Measurements from ENCODE around the gene MAPKAPK3. TPM values are rescaled to one million over a fixed set of nuclear protein-coding genes. Genes with fewer than 3 reads are reported as not detected.

MAPKAPK3 gene
- total and polyA plus RNA-seq, 2 donors from 2014 or later = 68.0 to 75.8 TPM

DNA sequence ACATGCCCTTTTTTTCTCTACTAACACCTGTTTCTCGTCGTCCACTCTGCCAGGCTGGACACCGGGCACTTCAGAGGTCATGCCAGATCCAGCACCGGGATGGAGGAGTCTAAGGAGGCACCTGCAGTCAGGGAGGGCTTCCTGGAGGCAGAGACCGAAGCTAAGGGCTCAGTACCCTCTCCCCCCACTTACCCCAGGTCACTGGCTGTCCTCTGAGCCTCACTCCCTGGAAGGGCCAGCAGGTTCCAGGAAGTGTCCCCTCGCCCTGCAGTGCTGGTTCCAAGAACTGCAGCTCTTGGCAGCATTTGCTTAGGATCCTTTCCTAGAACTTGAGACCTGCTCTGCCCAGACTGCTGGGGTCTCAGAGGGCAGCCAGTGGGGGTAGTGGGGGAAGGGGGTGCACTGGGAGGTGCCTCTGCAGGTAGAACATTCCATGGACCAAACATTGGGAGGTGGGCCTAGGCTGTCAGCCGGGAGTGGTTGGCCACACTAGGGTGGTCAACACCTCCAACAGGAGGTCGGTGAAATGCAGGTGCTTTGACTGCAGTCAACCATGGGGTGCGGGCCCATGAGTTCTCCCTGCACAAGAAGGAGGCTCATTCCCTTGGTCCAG, 16.7 kb upstream of the MAPKAPK3 start:
- TF ChIP-seq, protein P1, sequence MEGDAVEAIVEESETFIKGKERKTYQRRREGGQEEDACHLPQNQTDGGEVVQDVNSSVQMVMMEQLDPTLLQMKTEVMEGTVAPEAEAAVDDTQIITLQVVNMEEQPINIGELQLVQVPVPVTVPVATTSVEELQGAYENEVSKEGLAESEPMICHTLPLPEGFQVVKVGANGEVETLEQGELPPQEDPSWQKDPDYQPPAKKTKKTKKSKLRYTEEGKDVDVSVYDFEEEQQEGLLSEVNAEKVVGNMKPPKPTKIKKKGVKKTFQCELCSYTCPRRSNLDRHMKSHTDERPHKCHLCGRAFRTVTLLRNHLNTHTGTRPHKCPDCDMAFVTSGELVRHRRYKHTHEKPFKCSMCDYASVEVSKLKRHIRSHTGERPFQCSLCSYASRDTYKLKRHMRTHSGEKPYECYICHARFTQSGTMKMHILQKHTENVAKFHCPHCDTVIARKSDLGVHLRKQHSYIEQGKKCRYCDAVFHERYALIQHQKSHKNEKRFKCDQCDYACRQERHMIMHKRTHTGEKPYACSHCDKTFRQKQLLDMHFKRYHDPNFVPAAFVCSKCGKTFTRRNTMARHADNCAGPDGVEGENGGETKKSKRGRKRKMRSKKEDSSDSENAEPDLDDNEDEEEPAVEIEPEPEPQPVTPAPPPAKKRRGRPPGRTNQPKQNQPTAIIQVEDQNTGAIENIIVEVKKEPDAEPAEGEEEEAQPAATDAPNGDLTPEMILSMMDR (IDR thresholded peaks at IDR 0.05; ENCODE audit: borderline replicate concordance, extremely low read depth, insufficient read depth) = no peak
- Histone ChIP-seq H3K9me3 (ENCODE audit: control insufficient read depth in 2 of 3, insufficient read depth in 1 of 3, low read length in 3 of 3) (no peaks in the 10 kb centered on the region), H3K4me1 (ENCODE audit: control insufficient read depth in 2 of 3, insufficient read depth in 2 of 3, low read depth in 1 of 3, low read length in 3 of 3) (peaks cover 4 to 63% (median 61%) of the 10 kb centered on the region in 3 donors), H3K36me3 (ENCODE audit: control insufficient read depth in 2 of 3, insufficient read depth in 3 of 3, low read length in 3 of 3) (peaks cover 0 to 11% (median 9%) of the 10 kb centered on the region in 3 donors), H3K27ac (ENCODE audit: low read depth in 2 of 2, low read length in 2 of 2) (peak overlapping the region; percentile 99), H3K27me3 (ENCODE audit: control insufficient read depth, insufficient read depth, low read length) (no peaks in the 10 kb centered on the region), H3K4me3 (ENCODE audit: low read length in 3 of 3) (peak overlapping the region in 1 of 3 donors; percentile 8), H3K9ac (ENCODE audit: low read length in 3 of 3) (peak overlapping the region in 2 of 3 donors; percentile 43 to 83)
- intact Hi-C loops (cut with DNase I) = no loop called here
- DNase-seq = peak in 4 of 5 donors; percentile 24 to 74 (median 38)
- no peak for FAIRE-seq

DNA sequence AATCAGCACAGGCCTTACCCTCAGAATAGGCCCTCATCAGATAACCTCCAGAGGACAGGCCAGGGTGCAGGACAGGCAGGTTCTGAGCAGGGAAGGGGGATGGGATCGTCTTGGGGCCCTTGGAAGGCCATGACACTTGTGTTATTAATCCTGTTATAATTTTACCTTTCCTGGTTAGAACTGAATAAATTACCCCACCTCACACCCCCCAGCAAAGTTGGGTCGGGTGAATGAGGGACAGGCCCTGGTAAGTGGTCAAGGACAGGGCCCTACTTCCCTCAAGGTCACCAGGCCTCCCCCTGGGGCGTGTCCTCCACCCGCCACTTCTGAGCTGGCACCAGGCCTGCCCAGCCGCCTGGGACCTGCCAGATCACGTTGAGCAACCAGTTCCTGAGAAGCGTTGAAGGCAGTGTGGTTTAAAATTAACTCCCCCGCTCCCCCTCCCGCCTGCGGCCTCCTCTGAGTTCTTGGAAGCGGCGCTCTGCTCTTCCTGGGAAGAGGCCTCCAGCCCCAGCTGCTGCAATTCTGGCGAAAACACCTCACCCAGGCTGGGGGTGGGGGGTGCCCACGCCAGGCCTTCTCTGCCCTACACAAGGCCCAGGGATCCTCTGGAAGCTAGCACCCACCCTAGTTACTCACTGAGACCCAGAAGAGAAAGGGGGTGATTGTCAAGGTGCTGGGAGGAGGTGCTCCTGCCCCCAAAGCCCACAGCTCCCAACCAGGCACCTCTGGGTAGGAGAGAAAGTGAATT, 15.9 kb upstream of the MAPKAPK3 start:
- peaks cover 0 to 14% (median 14%) of the 10 kb centered on the region in 3 donors for H3K36me3 ChIP-seq (ENCODE audit: control insufficient read depth in 2 of 3, insufficient read depth in 3 of 3, low read length in 3 of 3)
- TF ChIP-seq, protein P1 (IDR thresholded peaks at IDR 0.05; ENCODE audit: borderline replicate concordance, extremely low read depth, insufficient read depth) = no peak
- H3K4me1 ChIP-seq (ENCODE audit: control insufficient read depth in 2 of 3, insufficient read depth in 2 of 3, low read depth in 1 of 3, low read length in 3 of 3) = peaks cover 4 to 69% (median 68%) of the 10 kb centered on the region in 3 donors
- FAIRE-seq = peak; percentile 78
- peak; percentile 95 to 99 (median 97) for DNase-seq
- intact Hi-C loops (cut with DNase I) = no loop called here
- peak overlapping the region; percentile 20 to 99 (median 27) for H3K9ac ChIP-seq (ENCODE audit: low read length in 3 of 3)
- no peaks in the 10 kb centered on the region for H3K27me3 ChIP-seq (ENCODE audit: control insufficient read depth, insufficient read depth, low read length)
- peak overlapping the region; percentile 99 for H3K27ac ChIP-seq (ENCODE audit: low read depth in 2 of 2, low read length in 2 of 2)
- H3K9me3 ChIP-seq (ENCODE audit: control insufficient read depth in 2 of 3, insufficient read depth in 1 of 3, low read length in 3 of 3) = no peaks in the 10 kb centered on the region
- peak overlapping the region in 2 of 3 donors; percentile 4 to 57 for H3K4me3 ChIP-seq (ENCODE audit: low read length in 3 of 3)

DNA sequence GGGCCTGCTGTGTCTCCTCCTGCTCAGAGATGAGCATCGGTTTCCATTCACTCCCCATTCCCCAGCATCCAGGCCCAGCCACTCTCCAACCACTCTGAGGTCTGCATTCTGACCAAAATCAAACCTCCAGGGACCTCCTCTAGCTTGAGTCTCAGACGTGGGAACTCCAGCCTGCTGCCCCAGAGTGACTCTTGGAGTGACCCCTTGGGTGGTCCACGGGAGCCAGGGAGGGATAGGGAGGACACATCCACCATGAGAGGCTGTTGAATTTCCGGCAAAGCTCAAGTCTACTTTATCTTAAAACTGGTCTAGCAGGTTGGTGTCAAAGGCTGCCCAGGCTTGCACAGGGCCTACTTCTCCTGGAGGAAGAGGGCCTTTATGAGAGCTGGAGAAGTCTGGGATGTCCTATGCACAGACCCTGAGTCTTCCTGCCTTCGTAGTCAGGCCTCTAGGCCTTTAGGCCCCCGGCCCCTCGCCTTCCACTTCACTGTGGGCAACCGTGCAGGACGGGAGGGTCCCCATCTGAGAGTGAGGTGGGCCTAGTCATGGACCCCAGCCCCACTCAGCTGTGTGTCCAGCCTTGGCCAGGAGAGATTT, 14.3 kb upstream of the MAPKAPK3 start:
- Histone ChIP-seq H3K9me3 (ENCODE audit: control insufficient read depth in 2 of 3, insufficient read depth in 1 of 3, low read length in 3 of 3) (no peaks in the 10 kb centered on the region), H3K27me3 (ENCODE audit: control insufficient read depth, insufficient read depth, low read length) (no peaks in the 10 kb centered on the region), H3K4me1 (ENCODE audit: control insufficient read depth in 2 of 3, insufficient read depth in 2 of 3, low read depth in 1 of 3, low read length in 3 of 3) (peaks cover 4 to 84% (median 83%) of the 10 kb centered on the region in 3 donors), H3K27ac (ENCODE audit: low read depth in 2 of 2, low read length in 2 of 2) (peak overlapping the region; percentile 99), H3K36me3 (ENCODE audit: control insufficient read depth in 2 of 3, insufficient read depth in 3 of 3, low read length in 3 of 3) (peaks cover 0 to 31% (median 24%) of the 10 kb centered on the region in 3 donors), H3K4me3 (ENCODE audit: low read length in 3 of 3) (no peak overlapping the region), H3K9ac (ENCODE audit: low read length in 3 of 3) (peak overlapping the region in 2 of 3 donors; percentile 8 to 99)
- peak in 2 of 5 donors; percentile 28 to 46 for DNase-seq
- TF ChIP-seq, protein P1 (IDR thresholded peaks at IDR 0.05; ENCODE audit: borderline replicate concordance, extremely low read depth, insufficient read depth) = no peak
- no peak for FAIRE-seq
- intact Hi-C loops (cut with DNase I) = no loop called here

All from kidney (tissue), 14 donors.